Liver (tissue), 9 donors: ENCODE data around the gene RYR3. TPM values are rescaled to one million over a fixed set of nuclear protein-coding genes. Genes with fewer than 3 reads are reported as not detected.

Experiments
- DNase-seq: peaks from one replicate; pipeline ENCODE4 v3.0.0-alpha.2; 2017; ENCODE audit warnings: low spot score
- H3K27ac ChIP-seq, 2 donors: one replicate each; pipeline ENCODE4 v1.7.0; 2013; ENCODE audit warnings: inconsistent platforms in 2 of 2, low read length in 2 of 2, control low read depth in 1 of 2, low read depth in 1 of 2, mild to moderate bottlenecking in 1 of 2
- H3K27me3 ChIP-seq, 4 donors: one replicate each; pipeline versions ENCODE4 v1.6.1 to v1.7.0; 2013; ENCODE audit warnings: low read length in 3 of 4, inconsistent platforms in 1 of 4, mild to moderate bottlenecking in 1 of 4, moderate library complexity in 1 of 4; ENCODE audit not compliant: control insufficient read depth in 4 of 4, insufficient read depth in 4 of 4
- H3K36me3 ChIP-seq, 4 donors: one replicate each; pipeline versions ENCODE4 v1.6.1 to v1.7.0; 2013; ENCODE audit warnings: low read length in 3 of 4, mild to moderate bottlenecking in 3 of 4, low read depth in 1 of 4, moderate library complexity in 1 of 4; ENCODE audit not compliant: control insufficient read depth in 4 of 4, insufficient read depth in 3 of 4
- H3K4me1 ChIP-seq, 4 donors: one replicate each; pipeline versions ENCODE4 v1.6.1 to v1.7.0; 2013; ENCODE audit warnings: low read length in 3 of 4, mild to moderate bottlenecking in 3 of 4, moderate library complexity in 1 of 4; ENCODE audit not compliant: control insufficient read depth in 4 of 4, insufficient read depth in 4 of 4
- H3K4me3 ChIP-seq, 3 donors: one replicate each; pipeline versions ENCODE4 v1.6.1 to v1.7.0; 2013; ENCODE audit warnings: low read length in 3 of 3, control low read depth in 1 of 3, low read depth in 1 of 3, mild to moderate bottlenecking in 1 of 3
- H3K9ac ChIP-seq, 2 donors: one replicate each; pipeline ENCODE4 v1.7.0; 2013; ENCODE audit warnings: low read length in 2 of 2, mild to moderate bottlenecking in 2 of 2, moderate library complexity in 2 of 2, control low read depth in 1 of 2, low read depth in 1 of 2
- H3K9me3 ChIP-seq, 4 donors: one replicate each; pipeline versions ENCODE4 v1.6.1 to v1.7.0; 2013; ENCODE audit warnings: low read length in 3 of 4; ENCODE audit not compliant: control insufficient read depth in 4 of 4
- EGR1 ChIP-seq, 2 donors: IDR thresholded peaks; 2 replicates each; pipeline ENCODE4 v1.6.1; 2016 to 2018; ENCODE audit warnings: antibody characterized with exemption in 2 of 2, low read depth in 2 of 2
- FOXA1 ChIP-seq: IDR thresholded peaks from 2 replicates; pipeline ENCODE4 v1.6.1; 2016; ENCODE audit warnings: antibody characterized with exemption
- FOXA2 ChIP-seq: IDR thresholded peaks from 2 replicates; pipeline ENCODE4 v1.6.1; 2016; ENCODE audit warnings: antibody characterized with exemption
- GABPA ChIP-seq, 2 donors: IDR thresholded peaks in 1 of 2; conservative IDR thresholded peaks in 1 of 2; 2 replicates each; pipeline ENCODE4 v1.6.1; 2016; ENCODE audit warnings: antibody characterized with exemption in 2 of 2, mild to moderate bottlenecking in 1 of 2, moderate library complexity in 1 of 2
- HNF4A ChIP-seq, 2 donors: conservative IDR thresholded peaks; 2 replicates each; pipeline ENCODE4 v1.6.1; 2016; ENCODE audit warnings: antibody characterized with exemption in 2 of 2, mild to moderate bottlenecking in 2 of 2
- HNF4G ChIP-seq: IDR thresholded peaks from 2 replicates; pipeline ENCODE4 v1.6.1; 2016; ENCODE audit warnings: antibody characterized with exemption
- JUND ChIP-seq, 2 donors: IDR thresholded peaks; 2 replicates each; pipeline ENCODE4 v1.6.1; 2016; ENCODE audit warnings: antibody characterized with exemption in 2 of 2
- MAX ChIP-seq: IDR thresholded peaks from 2 replicates; pipeline ENCODE4 v1.6.1; 2016; ENCODE audit warnings: antibody characterized with exemption
- NR2F2 ChIP-seq: IDR thresholded peaks from 2 replicates; pipeline ENCODE4 v1.6.1; 2016; ENCODE audit warnings: antibody characterized with exemption
- RAD21 ChIP-seq, 2 donors: IDR thresholded peaks; 2 replicates each; pipeline ENCODE4 v1.6.1; 2016; ENCODE audit warnings: antibody characterized with exemption in 2 of 2, mild to moderate bottlenecking in 2 of 2
- RXRA ChIP-seq, 2 donors: IDR thresholded peaks; 2 replicates each; pipeline ENCODE4 v1.6.1; 2017 to 2018; ENCODE audit warnings: antibody characterized with exemption in 2 of 2, mild to moderate bottlenecking in 1 of 2
- SP1 ChIP-seq: IDR thresholded peaks from 2 replicates; pipeline ENCODE4 v1.6.1; 2018; ENCODE audit warnings: antibody characterized with exemption, mild to moderate bottlenecking
- TAF1 ChIP-seq: conservative IDR thresholded peaks from 2 replicates; pipeline ENCODE4 v1.6.1; 2016; ENCODE audit warnings: antibody characterized with exemption, mild to moderate bottlenecking
- YY1 ChIP-seq: IDR thresholded peaks from 2 replicates; pipeline ENCODE4 v1.6.1; 2016; ENCODE audit warnings: antibody characterized with exemption, mild to moderate bottlenecking
- WGBS: extraction: QIAGEN DNeasy Blood & Tissue Kit; methylation state at CpG from one replicate; pipeline ENCODE4 v1.1.7; 2013; 5-methylcytosine and 5-hydroxymethylcytosine counted together
- polyA plus RNA-seq, 2 donors: library from polyadenylated mRNA; stranded (reverse) in 1 of 2; unstranded in 1 of 2; fragments of 200-250 nt in 1 of 2; fragments of >200 nt in 1 of 2; fragmentation: Nextera tagmentation in 1 of 2; extraction: Ambion mirVana in 1 of 2; gene quantifications; one replicate each; pipeline versions ENCODE4 v1.2.1 to v1.2.3, GENCODE V29; 2013 to 2015
- total RNA-seq, 2 donors: library from RNA; depleted of rRNA; stranded (reverse); fragments of >200 nt; gene quantifications; one replicate each; pipeline ENCODE4 v1.2.3, GENCODE V29; 2014
- TF ChIP-seq, protein P1 (sequence below): IDR thresholded peaks from 2 replicates; pipeline ENCODE4 v1.6.1; 2016; ENCODE audit warnings: antibody characterized with exemption, mild to moderate bottlenecking
- TF ChIP-seq, protein P2 (sequence below): IDR thresholded peaks from 2 replicates; pipeline ENCODE4 v1.6.1; 2016; ENCODE audit warnings: antibody characterized with exemption
- TF ChIP-seq, protein P3 (sequence below): IDR thresholded peaks from 2 replicates; pipeline ENCODE4 v1.6.1; 2016; ENCODE audit warnings: antibody characterized with exemption
- donor health status: healthy.
- donor health status: healthy.
- donor health status: healthy.
- donor health status: healthy.
- donor health status: healthy.

RYR3 gene
- total and polyA plus RNA-seq, 4 donors = 0.01 to 1.1 (median 0.22) TPM

DNA sequence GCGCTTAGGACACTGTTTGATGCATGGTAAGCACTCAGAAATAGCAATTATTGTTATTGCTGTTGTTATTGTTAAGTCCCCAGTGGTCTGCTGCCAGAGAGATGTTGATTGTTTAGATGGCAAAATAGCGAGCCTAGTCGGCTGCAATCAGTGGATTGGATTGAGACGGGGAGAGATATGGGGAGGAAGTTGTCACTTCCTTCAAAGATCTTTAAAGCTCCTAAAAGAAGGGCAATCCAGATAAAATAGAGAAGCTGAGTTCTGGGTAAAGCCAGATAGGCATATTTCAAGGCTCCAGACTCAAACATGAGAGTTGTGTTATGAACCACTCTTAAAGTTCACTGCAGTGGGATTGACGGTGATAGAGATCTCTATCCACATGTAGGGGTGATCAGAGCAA lies 64.5 kb downstream of the RYR3 start:
- H3K27ac ChIP-seq = no peak overlapping the region
- no peaks in the 10 kb centered on the region for H3K36me3 ChIP-seq
- no peaks in the 10 kb centered on the region for H3K4me1 ChIP-seq
- no peak for TF ChIP-seq JUND (IDR thresholded peaks at IDR 0.05)
- H3K9me3 ChIP-seq = no peaks in the 10 kb centered on the region
- no peak for DNase-seq
- no peak overlapping the region for H3K4me3 ChIP-seq
- no peaks in the 10 kb centered on the region for H3K27me3 ChIP-seq
- no peak overlapping the region for H3K9ac ChIP-seq
- 51% methylated on average over 5 of the region's 5 CpGs for WGBS

DNA sequence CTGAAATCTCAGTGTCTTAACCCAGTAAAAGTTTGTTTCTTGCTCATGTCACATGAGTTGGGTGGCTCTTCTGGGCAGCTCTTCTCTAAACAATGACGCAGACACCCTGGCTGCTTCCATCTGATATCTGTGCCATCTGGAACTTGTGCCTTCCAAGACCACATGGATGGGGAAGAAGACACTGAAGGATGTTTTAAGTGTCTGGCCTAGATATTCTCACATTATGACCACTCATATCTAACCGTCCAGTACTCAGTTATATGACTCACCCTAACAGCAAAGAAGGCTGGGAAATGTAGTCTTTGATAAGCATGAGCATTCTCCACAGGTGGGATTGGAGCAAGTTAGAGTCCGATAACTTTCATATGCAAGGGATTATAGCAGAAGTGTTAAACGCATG lies 66.4 kb downstream of the RYR3 start:
- Histone ChIP-seq H3K36me3 (no peaks in the 10 kb centered on the region), H3K9ac (no peak overlapping the region), H3K27me3 (no peaks in the 10 kb centered on the region), H3K9me3 (no peaks in the 10 kb centered on the region), H3K4me3 (no peak overlapping the region), H3K27ac (no peak overlapping the region), H3K4me1 (no peaks in the 10 kb centered on the region)
- TF ChIP-seq EGR1 (IDR thresholded peaks at IDR 0.05; ENCODE audit: low read depth in 2 of 2) (no peak), HNF4G (no peak), MAX (no peak), NR2F2 (no peak), FOXA1 (no peak), RXRA (IDR thresholded peaks at IDR 0.05) (no peak), JUND (IDR thresholded peaks at IDR 0.05) (no peak), RAD21 (IDR thresholded peaks at IDR 0.05) (no peak)
- TF ChIP-seq, protein P1, sequence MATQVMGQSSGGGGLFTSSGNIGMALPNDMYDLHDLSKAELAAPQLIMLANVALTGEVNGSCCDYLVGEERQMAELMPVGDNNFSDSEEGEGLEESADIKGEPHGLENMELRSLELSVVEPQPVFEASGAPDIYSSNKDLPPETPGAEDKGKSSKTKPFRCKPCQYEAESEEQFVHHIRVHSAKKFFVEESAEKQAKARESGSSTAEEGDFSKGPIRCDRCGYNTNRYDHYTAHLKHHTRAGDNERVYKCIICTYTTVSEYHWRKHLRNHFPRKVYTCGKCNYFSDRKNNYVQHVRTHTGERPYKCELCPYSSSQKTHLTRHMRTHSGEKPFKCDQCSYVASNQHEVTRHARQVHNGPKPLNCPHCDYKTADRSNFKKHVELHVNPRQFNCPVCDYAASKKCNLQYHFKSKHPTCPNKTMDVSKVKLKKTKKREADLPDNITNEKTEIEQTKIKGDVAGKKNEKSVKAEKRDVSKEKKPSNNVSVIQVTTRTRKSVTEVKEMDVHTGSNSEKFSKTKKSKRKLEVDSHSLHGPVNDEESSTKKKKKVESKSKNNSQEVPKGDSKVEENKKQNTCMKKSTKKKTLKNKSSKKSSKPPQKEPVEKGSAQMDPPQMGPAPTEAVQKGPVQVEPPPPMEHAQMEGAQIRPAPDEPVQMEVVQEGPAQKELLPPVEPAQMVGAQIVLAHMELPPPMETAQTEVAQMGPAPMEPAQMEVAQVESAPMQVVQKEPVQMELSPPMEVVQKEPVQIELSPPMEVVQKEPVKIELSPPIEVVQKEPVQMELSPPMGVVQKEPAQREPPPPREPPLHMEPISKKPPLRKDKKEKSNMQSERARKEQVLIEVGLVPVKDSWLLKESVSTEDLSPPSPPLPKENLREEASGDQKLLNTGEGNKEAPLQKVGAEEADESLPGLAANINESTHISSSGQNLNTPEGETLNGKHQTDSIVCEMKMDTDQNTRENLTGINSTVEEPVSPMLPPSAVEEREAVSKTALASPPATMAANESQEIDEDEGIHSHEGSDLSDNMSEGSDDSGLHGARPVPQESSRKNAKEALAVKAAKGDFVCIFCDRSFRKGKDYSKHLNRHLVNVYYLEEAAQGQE = no peak
- no peak for DNase-seq
- WGBS = 77% methylated on average over 4 of the region's 4 CpGs

GRCh38 chr15:33378866-33379480 lies 68.2 kb downstream of the RYR3 start:
- Histone ChIP-seq H3K9me3 (no peaks in the 10 kb centered on the region), H3K27ac (no peak overlapping the region), H3K36me3 (no peaks in the 10 kb centered on the region), H3K4me1 (no peaks in the 10 kb centered on the region), H3K9ac (no peak overlapping the region), H3K4me3 (no peak overlapping the region), H3K27me3 (peaks cover 0 to 4% (median 0%) of the 10 kb centered on the region in 4 donors)
- no peak for TF ChIP-seq HNF4G
- no peak for DNase-seq
- 74% methylated on average over 2 of the region's 2 CpGs for WGBS

DNA sequence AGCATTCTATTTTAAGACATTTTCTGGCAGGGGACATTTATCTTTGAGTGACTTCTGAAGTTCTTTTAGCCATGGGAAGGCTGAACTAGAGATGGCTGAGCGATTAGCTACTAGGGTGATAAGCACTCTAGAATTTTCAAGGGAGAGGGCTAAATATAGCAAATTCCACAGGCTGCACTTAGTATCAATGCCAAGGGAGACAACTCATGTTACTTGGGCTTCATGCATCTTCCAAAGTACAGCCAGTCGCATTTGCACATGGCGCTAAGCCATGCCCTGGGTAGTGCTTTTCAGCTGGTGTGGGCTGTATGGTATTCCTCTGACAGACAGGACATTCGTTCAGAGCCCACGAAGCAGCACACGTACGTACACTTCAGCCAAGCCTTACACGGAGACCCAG lies 69.6 kb downstream of the RYR3 start:
- TF ChIP-seq FOXA2 (no peak), GABPA (IDR thresholded peaks at IDR 0.05 in 1 of 2, conservative IDR thresholded peaks at IDR 0.05 in 1 of 2) (no peak), YY1 (no peak), JUND (IDR thresholded peaks at IDR 0.05) (no peak), FOXA1 (no peak), RXRA (IDR thresholded peaks at IDR 0.05) (no peak), MAX (no peak), RAD21 (IDR thresholded peaks at IDR 0.05) (no peak), SP1 (no peak), HNF4A (conservative IDR thresholded peaks at IDR 0.05) (no peak), TAF1 (no peak)
- TF ChIP-seq, protein P2, sequence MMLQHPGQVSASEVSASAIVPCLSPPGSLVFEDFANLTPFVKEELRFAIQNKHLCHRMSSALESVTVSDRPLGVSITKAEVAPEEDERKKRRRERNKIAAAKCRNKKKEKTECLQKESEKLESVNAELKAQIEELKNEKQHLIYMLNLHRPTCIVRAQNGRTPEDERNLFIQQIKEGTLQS = no peak
- TF ChIP-seq, protein P3, sequence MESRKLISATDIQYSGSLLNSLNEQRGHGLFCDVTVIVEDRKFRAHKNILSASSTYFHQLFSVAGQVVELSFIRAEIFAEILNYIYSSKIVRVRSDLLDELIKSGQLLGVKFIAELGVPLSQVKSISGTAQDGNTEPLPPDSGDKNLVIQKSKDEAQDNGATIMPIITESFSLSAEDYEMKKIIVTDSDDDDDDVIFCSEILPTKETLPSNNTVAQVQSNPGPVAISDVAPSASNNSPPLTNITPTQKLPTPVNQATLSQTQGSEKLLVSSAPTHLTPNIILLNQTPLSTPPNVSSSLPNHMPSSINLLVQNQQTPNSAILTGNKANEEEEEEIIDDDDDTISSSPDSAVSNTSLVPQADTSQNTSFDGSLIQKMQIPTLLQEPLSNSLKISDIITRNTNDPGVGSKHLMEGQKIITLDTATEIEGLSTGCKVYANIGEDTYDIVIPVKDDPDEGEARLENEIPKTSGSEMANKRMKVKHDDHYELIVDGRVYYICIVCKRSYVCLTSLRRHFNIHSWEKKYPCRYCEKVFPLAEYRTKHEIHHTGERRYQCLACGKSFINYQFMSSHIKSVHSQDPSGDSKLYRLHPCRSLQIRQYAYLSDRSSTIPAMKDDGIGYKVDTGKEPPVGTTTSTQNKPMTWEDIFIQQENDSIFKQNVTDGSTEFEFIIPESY = no peak
- 92% methylated on average over 8 of the region's 8 CpGs for WGBS
- no peak overlapping the region for H3K4me3 ChIP-seq
- no peaks in the 10 kb centered on the region for H3K36me3 ChIP-seq
- H3K9me3 ChIP-seq = no peaks in the 10 kb centered on the region
- no peak overlapping the region for H3K9ac ChIP-seq
- no peak overlapping the region for H3K27ac ChIP-seq
- no peaks in the 10 kb centered on the region for H3K4me1 ChIP-seq
- peaks cover 0 to 4% (median 0%) of the 10 kb centered on the region in 4 donors for H3K27me3 ChIP-seq
- no peak for DNase-seq
